GM13977 (cell line): Measurements from ENCODE around the gene SLC24A3.

Experiments
- DNase-seq: peaks from one replicate; pipeline ENCODE4 v3.0.0; 2012; ENCODE audit warnings: low spot score
- in situ Hi-C: fragments of 300-500 bp; cut with MboI; formaldehyde crosslinking; loops from one replicate; pipeline ENCODE4 v1.12.0; 2022; ENCODE audit warnings: low sequenced_read_pairs, low pct_unique_long_range_greater_than_20kb, mixed read lengths, inconsistent platforms; ENCODE audit not compliant: unreplicated experiment
- TF ChIP-seq, protein P1 (sequence below): IDR thresholded peaks from 2 replicates; pipeline ENCODE4 v1.5.1; 2012; ENCODE audit warnings: mild to moderate bottlenecking, control low read depth; ENCODE audit not compliant: insufficient read depth; ENCODE audit errors: extremely low read depth, missing control alignments

Gene SLC24A3

DNA sequence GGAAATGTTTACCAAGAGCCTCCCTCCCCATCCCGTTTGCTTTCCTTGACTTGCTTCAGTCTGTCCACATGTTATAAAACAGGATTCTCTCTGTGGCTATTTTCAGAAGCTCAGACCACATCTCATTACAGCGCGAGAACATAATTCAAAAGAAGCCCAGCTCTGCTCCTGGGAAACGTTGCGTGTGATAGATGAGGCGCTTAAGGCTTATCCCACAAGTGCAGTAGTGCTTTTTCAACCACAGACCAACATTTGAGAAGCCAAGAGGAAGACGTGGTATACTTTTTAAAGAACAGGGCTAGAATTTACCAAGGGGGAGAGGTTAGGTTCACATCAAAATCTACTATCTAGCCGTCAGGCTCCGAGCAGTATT is 239.5 kb downstream of the SLC24A3 start:
- DNase-seq, result no peak
- in situ Hi-C loops, result no loop called here
- TF ChIP-seq, protein P1, sequence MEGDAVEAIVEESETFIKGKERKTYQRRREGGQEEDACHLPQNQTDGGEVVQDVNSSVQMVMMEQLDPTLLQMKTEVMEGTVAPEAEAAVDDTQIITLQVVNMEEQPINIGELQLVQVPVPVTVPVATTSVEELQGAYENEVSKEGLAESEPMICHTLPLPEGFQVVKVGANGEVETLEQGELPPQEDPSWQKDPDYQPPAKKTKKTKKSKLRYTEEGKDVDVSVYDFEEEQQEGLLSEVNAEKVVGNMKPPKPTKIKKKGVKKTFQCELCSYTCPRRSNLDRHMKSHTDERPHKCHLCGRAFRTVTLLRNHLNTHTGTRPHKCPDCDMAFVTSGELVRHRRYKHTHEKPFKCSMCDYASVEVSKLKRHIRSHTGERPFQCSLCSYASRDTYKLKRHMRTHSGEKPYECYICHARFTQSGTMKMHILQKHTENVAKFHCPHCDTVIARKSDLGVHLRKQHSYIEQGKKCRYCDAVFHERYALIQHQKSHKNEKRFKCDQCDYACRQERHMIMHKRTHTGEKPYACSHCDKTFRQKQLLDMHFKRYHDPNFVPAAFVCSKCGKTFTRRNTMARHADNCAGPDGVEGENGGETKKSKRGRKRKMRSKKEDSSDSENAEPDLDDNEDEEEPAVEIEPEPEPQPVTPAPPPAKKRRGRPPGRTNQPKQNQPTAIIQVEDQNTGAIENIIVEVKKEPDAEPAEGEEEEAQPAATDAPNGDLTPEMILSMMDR, result no peak

- no peak for DNase-seq
- in situ Hi-C loops, result no loop called here
Observed at GRCh38 chr20:19453410-19453809, 241.0 kb downstream of the SLC24A3 start.

GRCh38 chr20:19453862-19454261 is 241.4 kb downstream of the SLC24A3 start:
- TF ChIP-seq, protein P1, result no peak
- DNase-seq, result no peak
- in situ Hi-C loops, result no loop called here

More at GRCh38 chr20:19453410-19453809, 241.0 kb downstream of the SLC24A3 start:
- TF ChIP-seq, protein P1, result no peak

DNA sequence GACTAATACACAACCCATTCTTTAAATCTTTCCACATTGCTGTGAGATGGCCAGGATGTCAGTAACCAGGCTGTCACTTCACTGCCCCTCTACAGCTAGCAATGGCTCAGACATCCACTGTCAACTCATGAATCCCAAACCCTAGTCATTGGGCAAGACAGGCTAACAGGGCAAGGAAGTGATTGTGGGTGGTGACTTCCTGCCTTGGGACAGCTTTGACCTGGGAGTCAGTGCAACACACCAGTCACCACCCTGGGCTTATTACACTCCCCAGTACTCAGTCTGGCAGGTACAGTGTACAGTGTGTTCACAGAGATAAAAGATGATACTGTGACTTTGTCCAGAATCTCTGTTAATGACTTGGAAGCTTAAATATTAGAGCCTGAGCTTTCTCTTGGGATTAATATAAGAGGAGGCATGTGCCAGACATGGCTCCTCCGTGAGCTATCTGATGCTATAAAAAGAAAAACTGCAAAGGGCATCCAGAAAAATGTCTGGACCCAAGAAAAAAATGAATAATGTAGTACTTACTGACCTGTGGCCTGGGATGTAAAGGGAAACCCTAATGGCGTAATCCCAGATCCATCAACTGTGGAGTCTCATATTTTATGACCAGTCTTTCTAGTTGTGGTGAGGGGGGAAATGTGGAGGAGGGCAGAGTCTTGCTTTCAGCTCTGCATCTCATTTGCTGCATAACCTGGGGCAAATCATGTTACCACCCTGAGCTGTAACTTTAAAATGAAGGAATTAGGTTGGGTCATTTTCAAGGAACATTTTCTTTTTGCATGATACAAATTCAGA is 244.4 kb downstream of the SLC24A3 start:
- in situ Hi-C loops, result no loop called here
- TF ChIP-seq, protein P1, result no peak
- no peak for DNase-seq

GRCh38 chr20:19457611-19458010 is 245.2 kb downstream of the SLC24A3 start:
- in situ Hi-C loops, result no loop called here
- TF ChIP-seq, protein P1, result no peak

DNA sequence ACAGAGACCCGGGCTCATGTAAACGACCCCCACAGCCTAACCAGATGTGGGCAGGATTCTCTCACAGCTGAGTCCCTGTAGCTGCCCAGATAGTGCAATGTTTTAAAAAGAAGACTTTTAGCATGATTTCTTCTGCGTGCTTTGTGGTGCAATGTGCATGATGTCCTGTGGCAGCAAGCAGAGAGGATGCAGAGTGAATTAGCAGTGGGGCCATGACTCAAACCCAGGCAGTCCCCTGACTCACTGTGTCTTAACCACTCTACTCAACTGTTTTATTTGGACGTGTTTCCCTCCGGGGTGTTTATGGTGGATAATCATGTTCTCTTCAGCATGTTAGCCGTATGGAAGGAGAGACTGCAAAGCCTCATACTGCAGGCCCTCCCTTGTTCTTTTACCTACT is 247.9 kb downstream of the SLC24A3 start:
- DNase-seq, result no peak
- in situ Hi-C loops, result no loop called here
- TF ChIP-seq, protein P1, result no peak

More at GRCh38 chr20:19457611-19458010, 245.2 kb downstream of the SLC24A3 start:
- no peak for DNase-seq

DNA sequence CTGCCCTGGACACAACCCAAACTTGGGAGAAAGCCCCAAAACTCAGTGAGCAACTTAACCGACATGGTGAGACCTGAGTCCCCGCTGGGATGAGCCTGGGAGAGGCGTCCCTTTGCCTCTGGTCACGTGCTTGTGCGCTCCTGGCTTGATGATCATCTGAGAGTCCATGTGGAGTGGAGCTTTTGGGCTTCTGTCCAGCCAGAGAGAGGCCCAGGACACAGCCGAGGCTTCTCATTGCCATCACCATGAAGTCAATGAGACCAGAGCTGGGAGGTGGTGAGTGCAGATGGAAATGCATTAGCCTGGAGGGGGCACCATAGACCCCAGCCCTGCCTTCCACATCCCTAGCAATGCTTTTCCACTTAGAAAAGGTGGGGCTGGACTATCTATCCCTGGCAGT is 250.0 kb downstream of the SLC24A3 start:
- DNase-seq, result no peak
- TF ChIP-seq, protein P1, result no peak
- in situ Hi-C loops, result no loop called here
